ENCODE data around the gene WFS1. TPM values are rescaled to one million over a fixed set of nuclear protein-coding genes. Genes with fewer than 3 reads are reported as not detected.

Gene WFS1, protein sequence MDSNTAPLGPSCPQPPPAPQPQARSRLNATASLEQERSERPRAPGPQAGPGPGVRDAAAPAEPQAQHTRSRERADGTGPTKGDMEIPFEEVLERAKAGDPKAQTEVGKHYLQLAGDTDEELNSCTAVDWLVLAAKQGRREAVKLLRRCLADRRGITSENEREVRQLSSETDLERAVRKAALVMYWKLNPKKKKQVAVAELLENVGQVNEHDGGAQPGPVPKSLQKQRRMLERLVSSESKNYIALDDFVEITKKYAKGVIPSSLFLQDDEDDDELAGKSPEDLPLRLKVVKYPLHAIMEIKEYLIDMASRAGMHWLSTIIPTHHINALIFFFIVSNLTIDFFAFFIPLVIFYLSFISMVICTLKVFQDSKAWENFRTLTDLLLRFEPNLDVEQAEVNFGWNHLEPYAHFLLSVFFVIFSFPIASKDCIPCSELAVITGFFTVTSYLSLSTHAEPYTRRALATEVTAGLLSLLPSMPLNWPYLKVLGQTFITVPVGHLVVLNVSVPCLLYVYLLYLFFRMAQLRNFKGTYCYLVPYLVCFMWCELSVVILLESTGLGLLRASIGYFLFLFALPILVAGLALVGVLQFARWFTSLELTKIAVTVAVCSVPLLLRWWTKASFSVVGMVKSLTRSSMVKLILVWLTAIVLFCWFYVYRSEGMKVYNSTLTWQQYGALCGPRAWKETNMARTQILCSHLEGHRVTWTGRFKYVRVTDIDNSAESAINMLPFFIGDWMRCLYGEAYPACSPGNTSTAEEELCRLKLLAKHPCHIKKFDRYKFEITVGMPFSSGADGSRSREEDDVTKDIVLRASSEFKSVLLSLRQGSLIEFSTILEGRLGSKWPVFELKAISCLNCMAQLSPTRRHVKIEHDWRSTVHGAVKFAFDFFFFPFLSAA
- 70.5 TPM for total RNA-seq
- long read RNA-seq, transcript WFS1-201 (8 exons, 3,640 nt), result major isoform, 40 of 143 reads
- long read RNA-seq, transcript WFS1-202 (8 exons, 3,255 nt), result minor isoform, 16 of 143 reads
- long read RNA-seq, partial matches to known transcripts, result 82 of 143 reads
- long read RNA-seq, other reads (novel, unspliced or antisense), result 2 of 143 reads

DNA sequence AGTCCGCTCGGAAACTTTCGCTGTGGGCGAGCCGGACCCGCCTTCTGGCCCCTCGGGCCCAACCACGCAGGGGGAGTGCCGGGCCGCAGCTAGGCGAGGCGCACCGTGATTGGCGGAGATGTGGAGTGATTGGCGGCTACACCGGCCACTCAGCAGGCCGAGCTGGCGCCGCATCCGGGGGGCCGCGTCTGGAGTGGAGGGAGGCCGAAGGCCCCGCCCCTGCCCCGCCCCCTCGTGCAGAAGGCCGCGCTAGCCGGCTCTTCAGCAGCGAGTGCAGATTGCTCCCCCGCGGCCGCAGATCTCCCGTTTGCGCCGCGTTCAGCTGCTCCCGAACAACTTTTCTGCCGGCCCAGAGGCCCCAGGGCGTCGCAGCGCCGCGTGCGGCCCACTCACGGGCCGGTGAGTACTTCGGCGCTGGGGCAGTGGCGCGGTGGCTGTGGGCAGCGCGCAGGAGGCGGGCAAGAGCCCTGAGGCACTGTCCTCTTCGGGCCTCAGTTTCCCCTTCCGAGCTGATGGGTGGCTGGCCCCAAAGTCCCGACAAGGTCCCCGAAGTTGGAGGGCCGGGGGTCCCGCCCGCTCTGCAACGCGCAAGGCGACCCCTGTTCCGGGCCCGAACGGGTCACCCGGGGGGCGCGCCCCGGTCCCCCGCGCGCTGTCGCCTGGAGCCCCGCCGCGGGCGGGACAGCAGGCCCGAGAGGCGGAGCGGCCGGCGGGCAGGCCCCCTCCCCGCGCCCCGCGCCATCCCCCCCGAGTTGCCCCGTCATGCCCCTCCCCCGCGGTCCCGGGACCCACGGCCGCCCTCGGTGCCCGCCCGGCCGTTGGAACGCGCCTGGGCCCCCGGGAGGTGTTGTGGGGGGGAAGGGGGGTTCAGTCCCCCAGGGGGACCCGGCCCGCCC is at the start of gene WFS1:
TSS of gene WFS1 (plus strand) at position 235 of the 896 bp plus-strand sequence. CDS start 7,606 bp downstream, outside the sequence.
- ATAC-seq (peak; percentile 96), DNase-seq (peak; percentile 99)
- intact Hi-C loops (cut with micrococcal nuclease), result no loop called here

DNA sequence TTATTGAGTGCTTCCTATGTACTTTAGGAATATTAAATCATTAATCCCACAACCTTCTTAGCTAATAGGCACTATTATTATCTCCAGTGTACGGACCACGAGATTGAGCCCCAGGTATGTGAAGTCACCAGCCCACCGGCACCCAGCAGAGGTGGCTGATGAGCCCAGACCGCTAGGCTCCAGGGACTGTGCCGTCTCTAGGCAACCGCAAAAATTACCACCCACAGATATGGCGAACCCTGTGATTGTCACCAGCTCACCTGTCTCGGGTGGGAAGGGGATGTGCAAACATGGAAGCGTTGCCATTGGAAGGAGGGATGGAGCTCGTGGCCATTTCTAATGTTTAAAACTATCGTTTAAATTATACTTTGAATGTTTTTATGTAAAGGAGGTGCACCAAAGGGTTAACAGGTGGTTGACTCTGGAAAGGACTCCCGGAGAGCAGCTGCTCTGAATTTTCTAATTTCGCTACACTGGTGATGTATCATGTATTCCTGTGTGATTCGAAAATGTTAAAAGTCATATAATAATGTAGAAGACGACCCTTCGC is 48.3 kb upstream of the WFS1 start:
- intact Hi-C loops (cut with micrococcal nuclease), result no loop called here

DNA sequence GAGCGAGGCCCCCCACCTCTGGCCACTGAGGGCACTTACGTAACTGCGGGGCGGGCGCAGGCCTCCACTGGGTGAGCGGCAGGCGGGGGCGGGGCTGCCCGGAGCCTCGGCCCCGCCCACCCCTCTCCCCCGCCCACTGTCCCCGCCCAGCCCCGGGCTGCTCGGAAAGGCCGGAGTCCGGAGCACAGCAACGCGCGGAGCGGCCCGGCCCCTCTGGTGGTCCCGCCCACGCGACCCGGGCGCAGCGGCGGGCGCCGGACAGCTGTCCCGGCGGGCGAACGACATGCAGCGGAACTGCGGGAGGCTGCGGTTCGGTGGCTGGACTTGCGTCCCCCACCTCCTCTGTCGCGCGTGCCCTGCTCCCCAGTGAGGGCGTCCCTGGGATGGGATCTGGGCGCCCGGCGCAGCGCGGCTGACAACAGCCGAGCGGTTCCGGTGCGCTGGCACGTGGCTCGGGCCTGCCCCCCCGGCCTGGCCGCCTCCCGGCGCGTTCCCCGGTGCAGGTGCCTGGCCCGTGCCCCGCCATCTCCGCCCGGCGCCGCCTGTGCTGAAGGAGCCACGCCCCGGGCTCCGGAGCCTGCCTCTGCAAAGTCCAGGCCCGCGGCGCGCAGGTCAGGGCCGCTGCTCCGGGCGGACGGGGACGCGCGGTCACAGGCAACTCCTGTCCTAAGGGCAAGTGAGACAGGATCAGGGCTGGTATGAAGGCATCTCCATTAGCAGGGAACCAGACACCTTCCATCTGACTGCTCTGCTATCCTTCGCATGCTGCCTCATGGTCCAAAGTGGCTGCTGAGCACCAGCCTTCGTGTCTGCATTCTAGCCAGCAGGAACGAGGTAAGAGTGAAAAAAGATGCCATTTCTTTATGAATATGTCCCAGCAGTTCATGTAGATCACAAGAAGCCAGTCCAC is 47.5 kb upstream of the WFS1 start:
- DNase-seq (peak; percentile 66), ATAC-seq (peak; percentile 94)
- intact Hi-C loops (cut with micrococcal nuclease), result no loop called here

More for the DNA sequence above, 48.3 kb upstream of the WFS1 start:
- ATAC-seq (peak; percentile 17), DNase-seq (no peak)

DNA sequence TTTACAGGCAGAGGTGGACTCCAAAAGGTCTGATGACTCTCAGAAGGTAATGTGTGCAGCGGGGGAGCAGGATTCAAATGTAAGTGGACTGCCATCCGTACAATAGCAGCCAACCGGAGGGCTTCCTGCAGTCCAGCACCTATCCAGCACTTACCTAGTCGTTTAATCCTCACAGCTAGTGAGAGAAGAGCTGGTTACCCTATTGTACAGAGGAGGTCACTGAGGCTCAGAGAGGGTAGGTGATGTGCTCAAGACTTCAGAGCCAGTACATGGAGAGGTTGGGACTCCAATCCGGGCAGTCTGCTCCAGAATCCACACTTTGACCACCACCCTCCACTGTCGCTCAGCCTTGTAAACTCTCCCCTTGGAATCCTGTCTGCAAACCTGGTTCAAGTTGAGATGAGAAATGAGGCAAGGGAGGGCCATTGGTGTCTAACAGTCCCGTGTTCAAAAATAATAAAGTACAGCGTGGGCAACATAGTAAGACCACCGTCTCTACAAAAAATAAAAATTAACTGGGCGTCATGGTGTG is 46.8 kb upstream of the WFS1 start:
- ATAC-seq (no peak), DNase-seq (no peak)

DNA sequence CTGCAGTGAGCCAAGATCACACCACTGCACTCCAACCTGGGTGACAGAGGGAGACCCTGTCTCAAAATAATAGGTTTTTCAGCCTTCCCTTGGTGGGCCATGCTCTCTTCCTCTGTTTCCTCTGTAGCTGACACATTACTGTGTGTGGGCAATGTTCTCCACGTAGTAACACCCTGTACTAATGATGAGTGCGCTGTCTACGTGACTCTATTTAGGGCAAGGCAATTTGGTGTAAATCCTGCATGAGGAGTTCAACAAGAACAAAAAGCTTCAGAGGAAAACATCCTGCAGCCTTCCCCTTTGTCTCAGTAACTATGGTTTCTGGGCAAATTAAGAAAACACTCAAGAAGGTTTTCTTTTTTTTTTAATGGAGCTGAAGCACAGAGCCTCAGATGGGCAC is 44.9 kb upstream of the WFS1 start:
- ATAC-seq (no peak), DNase-seq (no peak)
- intact Hi-C loops (cut with micrococcal nuclease), result no loop called here

More for the DNA sequence above, 46.8 kb upstream of the WFS1 start:
- intact Hi-C loops (cut with micrococcal nuclease), result no loop called here

DNA sequence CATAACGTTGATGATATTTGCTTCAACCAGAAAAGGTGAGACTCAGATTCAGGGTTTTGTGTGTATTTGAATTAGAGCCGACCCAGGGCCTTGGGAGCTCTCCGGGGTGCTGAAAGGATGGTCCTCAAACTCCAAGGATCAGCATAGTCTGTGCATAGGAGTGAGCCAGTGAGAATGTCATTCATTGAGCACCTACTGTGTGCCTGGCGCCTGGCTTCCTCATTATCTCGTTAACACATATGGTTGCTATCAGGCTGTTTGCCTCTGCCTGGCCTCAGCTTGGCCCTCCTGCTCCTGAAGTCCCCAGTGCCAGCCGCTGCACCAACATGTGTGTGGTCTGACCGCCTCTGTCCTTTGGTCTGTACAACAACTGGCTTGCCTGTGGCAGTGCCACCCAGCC is 44.2 kb upstream of the WFS1 start:
- intact Hi-C loops (cut with micrococcal nuclease), result no loop called here
- DNase-seq, result no peak
- ATAC-seq, result no peak

DNA sequence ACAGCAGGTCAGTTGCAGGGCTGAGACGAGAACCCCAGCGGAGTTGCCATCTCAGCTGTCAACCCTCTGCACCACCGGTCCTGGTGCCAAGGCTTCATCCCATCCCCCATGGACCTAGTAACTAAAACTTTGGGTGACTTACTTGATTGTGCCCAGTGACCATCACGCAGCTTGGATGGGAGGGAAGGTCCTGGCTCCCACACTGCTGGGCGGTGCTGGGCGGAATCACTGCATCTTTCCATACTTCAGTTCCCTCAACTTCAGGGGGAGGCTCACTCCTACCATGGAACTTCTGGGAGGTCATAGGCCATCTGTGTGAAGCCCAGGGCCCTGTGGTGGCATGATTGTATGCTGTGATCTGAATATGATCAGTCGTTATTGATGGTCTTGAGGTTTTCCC is 43.1 kb upstream of the WFS1 start:
- DNase-seq (no peak), ATAC-seq (no peak)
- intact Hi-C loops (cut with micrococcal nuclease), result no loop called here

DNA sequence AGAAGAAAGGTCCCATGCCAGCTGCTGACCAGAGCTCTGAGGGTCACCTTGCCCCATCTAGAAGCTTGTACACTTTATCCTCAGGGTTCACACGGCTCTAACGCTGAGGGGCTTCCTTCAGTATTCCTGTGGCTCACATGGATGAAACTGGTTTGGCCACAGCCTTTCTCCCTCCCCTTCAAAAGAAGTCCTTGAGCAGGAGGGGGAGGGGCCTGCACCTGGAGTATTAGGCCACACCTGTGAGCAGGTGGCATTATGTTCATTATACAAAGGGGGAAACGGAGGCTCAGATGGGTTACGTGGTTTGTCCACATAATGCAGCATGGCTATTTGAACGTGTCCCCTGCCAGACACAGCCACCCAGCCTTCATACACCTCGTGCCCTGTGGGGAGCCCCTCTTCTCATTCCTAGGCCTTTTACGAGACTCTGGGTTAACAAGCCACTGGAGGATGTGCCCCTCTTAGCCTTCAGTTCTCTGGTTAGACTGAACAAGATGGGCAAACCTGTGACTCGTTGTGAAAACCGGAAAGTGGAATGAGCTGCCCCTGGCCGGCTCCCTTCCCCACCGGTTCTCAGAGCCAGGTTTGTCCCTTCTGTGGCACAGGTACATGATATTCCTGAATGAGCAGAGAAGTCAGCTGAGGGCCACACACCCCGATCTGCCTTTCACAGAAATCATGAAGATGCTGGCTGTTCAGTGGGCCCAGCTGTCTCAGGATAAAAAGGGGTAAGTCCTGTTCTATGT is 42.1 kb upstream of the WFS1 start:
- intact Hi-C loops (cut with micrococcal nuclease), result no loop called here
- ATAC-seq, result no peak
- no peak for DNase-seq

DNA sequence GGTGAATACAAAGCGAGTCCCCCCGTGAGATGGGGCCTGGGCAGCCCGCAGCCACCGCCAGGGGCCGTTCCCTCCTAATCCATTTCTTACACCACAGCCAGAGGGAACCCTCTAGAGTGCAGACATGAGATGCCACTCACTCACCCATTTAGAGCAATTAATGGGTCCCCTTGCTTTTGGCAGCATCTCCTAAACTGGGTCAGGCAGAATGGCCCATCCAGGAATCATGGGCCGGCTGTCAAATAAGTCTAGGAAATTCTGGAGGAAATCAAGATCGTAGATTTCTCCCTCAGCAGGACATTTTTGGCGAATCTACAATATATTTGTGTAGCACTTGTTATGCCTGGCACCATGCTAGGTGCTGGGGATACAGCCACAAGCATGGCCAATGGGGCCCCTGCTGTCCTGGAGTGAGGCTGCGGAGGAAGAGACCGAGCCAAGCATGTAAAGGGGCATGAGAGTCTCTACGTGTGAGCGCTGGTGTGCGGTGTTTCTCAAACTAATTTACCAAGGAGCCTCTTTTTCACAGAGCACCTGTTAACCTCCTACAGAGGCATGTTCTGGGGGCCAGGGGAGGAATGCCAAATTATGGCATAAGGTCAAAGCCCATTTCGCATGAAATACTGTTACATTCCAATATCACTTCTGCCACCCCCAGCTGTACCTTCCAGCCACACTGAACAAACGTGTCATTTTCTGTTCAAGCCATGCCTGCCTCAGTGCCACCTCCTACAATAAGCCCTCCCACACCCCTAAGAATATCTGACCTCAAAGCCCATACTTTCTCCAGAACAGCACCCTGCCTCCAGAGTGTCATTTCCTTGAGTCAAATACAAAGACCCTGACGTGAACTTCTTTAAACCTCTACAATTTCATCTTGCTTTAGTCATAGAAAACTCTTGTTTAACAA is 41.2 kb upstream of the WFS1 start:
- DNase-seq, result no peak
- intact Hi-C loops (cut with micrococcal nuclease), result no loop called here
- ATAC-seq, result no peak

DNA sequence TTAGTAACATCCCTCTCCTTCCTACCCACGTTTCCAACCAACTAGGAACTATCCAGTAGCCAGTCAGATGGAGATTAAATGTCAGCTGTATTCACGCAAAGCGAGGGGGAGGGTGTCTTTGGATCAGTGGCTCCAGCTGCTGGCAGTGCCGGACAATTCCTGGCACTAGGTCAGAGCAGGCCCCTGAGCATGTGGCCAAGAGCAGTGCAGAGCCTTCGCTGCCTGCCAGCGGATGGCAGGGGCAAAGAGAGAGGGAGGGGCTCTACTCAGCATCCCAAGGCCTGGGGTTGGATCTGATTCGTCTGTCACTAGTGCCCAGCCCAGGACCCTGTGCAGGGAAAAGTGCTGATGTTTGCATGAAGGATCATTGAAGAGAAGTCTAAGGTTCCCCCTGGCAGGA is 40.6 kb upstream of the WFS1 start:
- intact Hi-C loops (cut with micrococcal nuclease), result no loop called here
- peak; percentile 84 for ATAC-seq
- DNase-seq, result peak; percentile 56

DNA sequence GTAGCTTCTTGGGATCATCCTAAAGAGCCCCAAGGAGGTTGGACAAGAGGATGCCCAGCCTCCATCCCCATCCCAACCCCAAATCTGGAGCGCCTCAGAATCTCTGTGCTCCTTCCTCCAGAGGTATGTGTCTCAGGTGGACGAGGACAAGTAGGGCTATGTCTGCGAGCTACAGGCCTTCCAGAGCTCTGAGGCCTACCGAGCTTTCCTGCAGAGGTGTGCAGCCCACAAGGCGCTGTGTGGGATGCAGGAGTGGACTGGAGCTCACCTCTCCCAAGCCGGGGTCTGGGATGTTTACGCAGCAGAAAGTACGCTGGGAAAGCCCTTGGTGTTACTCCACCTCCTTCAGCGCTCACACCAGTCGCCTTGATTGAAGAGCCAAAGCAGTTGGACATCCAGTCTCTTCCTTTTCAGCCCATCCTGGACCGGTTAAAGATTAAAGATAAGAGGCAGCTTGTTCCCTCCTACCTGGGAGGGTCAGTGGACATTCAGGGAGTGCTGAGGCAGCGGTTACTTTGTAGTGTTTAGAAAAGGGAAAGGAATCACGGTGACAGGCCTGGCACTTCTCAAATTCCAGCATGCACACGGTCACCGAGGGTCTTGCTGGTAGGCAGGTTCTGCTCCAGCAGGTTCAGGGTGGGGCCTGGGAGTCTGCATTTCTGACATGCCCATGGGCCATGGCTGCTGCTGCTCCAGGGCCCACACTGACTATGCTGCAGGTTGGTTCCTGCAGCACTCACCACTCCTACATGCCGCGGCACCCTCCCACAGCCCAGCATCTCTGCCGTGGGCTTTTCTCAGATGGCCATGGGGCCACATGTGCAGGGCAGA is 39.8 kb upstream of the WFS1 start:
- no peak for DNase-seq
- intact Hi-C loops (cut with micrococcal nuclease), result no loop called here
- ATAC-seq, result no peak

DNA sequence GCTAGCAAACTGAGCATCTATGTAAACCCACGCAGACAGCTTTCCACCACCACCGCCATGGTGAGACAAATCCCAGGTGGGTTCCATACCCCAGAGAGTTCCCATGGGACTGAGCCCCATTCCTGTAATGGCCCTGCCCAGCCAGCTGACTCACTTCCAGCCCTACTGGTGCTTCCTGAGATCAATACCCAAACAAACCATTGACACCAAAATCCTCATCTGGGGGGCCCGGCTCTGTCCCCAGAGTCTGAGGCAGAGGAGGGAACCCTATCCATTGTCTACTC is 39.2 kb upstream of the WFS1 start:
- ATAC-seq (no peak), DNase-seq (no peak)
- intact Hi-C loops (cut with micrococcal nuclease), result no loop called here

DNA sequence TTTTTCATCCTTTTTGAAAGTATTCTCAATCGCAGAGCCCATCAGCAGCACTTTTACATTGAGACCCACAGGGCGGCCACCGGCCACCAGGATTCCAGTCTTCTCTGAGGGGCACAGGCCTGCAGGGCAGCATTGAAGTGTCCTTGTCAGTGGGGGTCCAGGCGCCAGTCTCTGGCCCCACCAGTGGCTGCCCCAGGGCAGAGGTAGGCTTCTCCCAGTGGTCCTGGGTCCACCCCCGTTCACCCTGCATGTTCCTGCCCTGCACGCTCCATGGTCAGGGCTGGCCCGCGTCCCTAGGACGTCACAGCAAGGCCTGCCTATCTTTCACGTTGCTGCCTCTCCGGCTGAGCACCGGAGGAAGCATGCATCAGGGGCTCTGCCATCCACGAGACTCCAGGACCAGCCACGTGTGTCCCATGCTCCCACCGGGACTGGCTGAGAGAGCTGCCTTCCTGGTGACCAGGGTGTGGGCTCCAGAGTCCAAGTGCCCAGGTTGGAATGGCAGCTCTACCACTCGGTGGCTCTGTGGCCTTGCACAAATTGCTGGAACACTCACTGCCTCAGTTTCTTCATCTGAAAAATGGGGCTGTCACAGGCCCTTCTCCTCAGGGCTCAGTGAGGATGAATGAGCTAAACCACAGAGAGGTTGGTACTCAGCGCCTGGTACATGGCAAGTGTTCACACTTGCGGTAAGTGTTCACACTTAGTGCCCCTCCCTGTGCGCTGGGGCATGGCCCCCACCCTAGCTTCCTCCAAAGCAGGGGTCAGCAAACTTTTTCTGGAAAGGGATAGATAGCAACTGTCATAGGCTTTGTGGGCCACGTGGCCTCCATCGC is 38.6 kb upstream of the WFS1 start:
- ATAC-seq (no peak), DNase-seq (no peak)
- intact Hi-C loops (cut with micrococcal nuclease), result no loop called here

DNA sequence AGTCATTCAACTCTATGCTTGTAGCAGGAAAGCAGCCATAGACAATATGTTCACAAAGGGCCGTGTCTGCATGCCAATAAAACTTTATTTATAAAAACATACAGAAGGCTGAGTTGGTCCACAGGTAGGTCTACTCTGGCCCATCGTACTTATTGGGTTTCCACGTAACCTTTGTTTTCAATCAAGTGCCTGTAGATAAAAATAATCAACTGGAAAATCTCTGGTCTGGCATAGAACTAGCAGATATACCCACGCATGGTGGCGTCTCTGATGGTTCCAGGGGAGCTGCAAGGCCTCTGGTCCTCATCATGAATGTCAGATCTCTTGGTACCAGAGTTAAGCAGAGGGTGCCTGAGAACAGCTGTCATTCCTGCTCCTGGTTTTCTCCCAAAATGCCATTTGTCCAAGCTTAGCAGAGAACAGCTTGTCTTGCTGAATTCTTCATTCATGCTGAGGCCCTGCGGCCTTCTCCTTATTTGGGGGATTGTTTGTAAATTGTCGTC is 37.9 kb upstream of the WFS1 start:
- DNase-seq (no peak), ATAC-seq (no peak)
- intact Hi-C loops (cut with micrococcal nuclease), result no loop called here

All from left ventricle myocardium superior (tissue), 1 donor.